ENCODE data around the gene NUP43.

NUP43 gene

DNA sequence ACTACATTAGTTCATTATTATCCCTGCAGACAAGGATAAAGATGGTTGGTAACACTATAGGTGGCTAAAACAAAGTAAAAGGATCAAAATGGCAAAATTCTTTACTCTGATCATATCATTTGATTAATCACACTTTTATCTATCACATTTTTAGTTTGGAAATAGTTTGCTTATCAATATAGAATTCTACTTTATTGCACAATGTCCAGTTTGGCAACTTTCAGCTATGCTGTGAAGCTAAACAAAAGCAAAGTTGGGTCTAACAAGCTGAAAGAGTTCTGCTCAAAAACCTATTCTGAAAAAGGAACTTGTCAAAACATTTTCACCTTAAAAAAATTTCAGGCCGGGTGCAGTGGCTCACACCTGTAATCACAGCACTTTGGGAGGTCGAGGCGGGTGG lies 20.5 kb downstream of the NUP43 start:
- H3K27me3 ChIP-seq (ENCODE audit: control insufficient read depth in 3 of 3, insufficient read depth in 3 of 3, low read depth in 1 of 3, low read length in 3 of 3), result no peaks in the 10 kb centered on the region
- no peak overlapping the region for H3K4me2 ChIP-seq (ENCODE audit: insufficient read depth, low read length, poor library complexity, severe bottlenecking)
- no peak overlapping the region for H2AFZ ChIP-seq (ENCODE audit: low read length)
- H2BK120ac ChIP-seq (ENCODE audit: low read depth, low read length), result no peak overlapping the region
- H2BK5ac ChIP-seq (ENCODE audit: low read length), result no peak overlapping the region
- H3K4ac ChIP-seq (ENCODE audit: low read length), result no peak overlapping the region
- peaks cover 4% of the 10 kb centered on the region for H3K79me1 ChIP-seq (ENCODE audit: low read depth, low read length)
- H3K4me3 ChIP-seq (ENCODE audit: low read length in 2 of 2), result no peak overlapping the region
- H4K8ac ChIP-seq (ENCODE audit: low read depth, low read length), result no peak overlapping the region
- H3K9me3 ChIP-seq (replicated peaks in 1 of 2; ENCODE audit: control insufficient read depth in 2 of 2, insufficient read depth in 1 of 2, low read depth in 1 of 2, low read length in 2 of 2), result no peaks in the 10 kb centered on the region
- peaks cover 27 to 84% of the 10 kb centered on the region in 2 donors for H3K36me3 ChIP-seq (replicated peaks in 1 of 2; ENCODE audit: control insufficient read depth in 2 of 2, insufficient read depth in 2 of 2, low read length in 2 of 2)
- no peak overlapping the region for H3K9ac ChIP-seq (ENCODE audit: low read depth, low read length, poor library complexity)
- H2AK5ac ChIP-seq (ENCODE audit: low read depth, low read length), result no peak overlapping the region
- no CpG with 5 or more reads among the region's 3 CpGs for WGBS, 2 donors (ENCODE audit: extremely low coverage in 2 of 2, insufficient read length in 2 of 2, insufficient replicate concordance in 1 of 2)
- no peak overlapping the region for H2BK15ac ChIP-seq (ENCODE audit: low read length)
- H3K4me1 ChIP-seq (ENCODE audit: control insufficient read depth in 2 of 2, insufficient read depth in 1 of 2, low read depth in 1 of 2, low read length in 2 of 2), result no peaks in the 10 kb centered on the region
- H3K23ac ChIP-seq (ENCODE audit: low read depth, low read length, poor library complexity), result no peak overlapping the region
- no peak overlapping the region for H4K91ac ChIP-seq (ENCODE audit: low read depth, low read length, poor library complexity)
- no peak overlapping the region for H3K18ac ChIP-seq (ENCODE audit: low read length)
- no peak overlapping the region for H3K27ac ChIP-seq (replicated peaks; ENCODE audit: low read length)
- no peak overlapping the region for H2BK12ac ChIP-seq (ENCODE audit: low read length)
- no peak for DNase-seq (ENCODE audit: low spot score)
- H3K14ac ChIP-seq (ENCODE audit: low read length), result no peak overlapping the region

DNA sequence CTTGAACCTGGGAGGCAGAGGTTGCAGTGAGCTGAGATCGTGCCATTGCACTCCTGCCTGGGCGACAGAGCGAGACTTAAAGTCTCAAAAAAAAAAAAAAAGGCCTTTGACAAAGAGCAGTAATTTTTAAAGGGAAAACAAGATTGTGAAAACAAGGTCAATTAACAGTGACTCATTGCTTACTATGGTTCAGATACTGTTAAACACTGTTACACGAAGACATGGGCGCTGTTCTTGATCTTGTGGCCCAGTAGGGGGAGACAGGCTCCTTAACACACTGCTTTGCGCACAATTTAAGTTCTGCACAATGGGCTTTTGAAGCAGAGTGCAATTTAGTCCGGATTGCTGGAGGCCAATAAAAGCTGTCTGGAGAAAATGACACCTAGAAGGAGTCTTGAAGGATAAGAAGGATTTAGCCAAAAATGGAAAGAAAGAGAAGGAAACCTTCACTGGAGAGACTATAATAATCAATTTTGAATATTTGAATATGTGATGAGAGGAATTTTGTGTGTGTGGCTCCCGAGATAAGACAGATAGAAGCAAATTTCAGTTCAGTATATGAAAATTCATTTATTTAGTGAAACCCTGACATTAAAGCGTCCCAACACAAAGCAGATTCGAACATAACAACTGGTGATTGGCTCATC lies 22.4 kb downstream of the NUP43 start:
- DNase-seq (ENCODE audit: low spot score), result no peak
- no peak overlapping the region for H3K27ac ChIP-seq (replicated peaks; ENCODE audit: low read length)

DNA sequence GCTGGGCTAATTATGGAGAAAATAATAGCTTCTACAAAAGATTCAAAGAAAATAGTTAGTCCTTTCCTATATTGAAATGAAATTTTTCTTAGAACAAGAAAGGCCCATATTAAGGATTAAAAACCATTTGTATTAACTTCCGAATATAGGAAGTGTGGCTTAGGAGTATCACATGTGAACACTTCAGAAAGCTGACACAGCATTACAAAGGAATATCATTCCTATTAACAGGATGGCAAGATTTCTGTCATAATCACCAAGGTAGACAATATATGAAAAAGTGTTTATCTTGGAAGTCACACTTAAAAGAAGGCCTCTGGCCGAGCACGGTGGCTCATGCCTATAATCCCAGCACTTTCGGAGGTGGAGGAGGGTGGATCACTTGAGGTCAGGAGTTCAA lies 23.1 kb downstream of the NUP43 start:
- peaks cover 10 to 64% of the 10 kb centered on the region in 2 donors for H3K36me3 ChIP-seq (replicated peaks in 1 of 2; ENCODE audit: control insufficient read depth in 2 of 2, insufficient read depth in 2 of 2, low read length in 2 of 2)
- H2BK120ac ChIP-seq (ENCODE audit: low read depth, low read length), result no peak overlapping the region
- H3K4me3 ChIP-seq (ENCODE audit: low read length in 2 of 2), result no peak overlapping the region
- no peak overlapping the region for H3K27ac ChIP-seq (replicated peaks; ENCODE audit: low read length)
- no peak overlapping the region for H3K14ac ChIP-seq (ENCODE audit: low read length)
- no peak overlapping the region for H3K18ac ChIP-seq (ENCODE audit: low read length)
- H2BK15ac ChIP-seq (ENCODE audit: low read length), result no peak overlapping the region
- H2BK12ac ChIP-seq (ENCODE audit: low read length), result no peak overlapping the region
- no peak overlapping the region for H3K4ac ChIP-seq (ENCODE audit: low read length)
- H3K9me3 ChIP-seq (replicated peaks in 1 of 2; ENCODE audit: control insufficient read depth in 2 of 2, insufficient read depth in 1 of 2, low read depth in 1 of 2, low read length in 2 of 2), result no peaks in the 10 kb centered on the region
- no peak overlapping the region for H2BK5ac ChIP-seq (ENCODE audit: low read length)
- H4K91ac ChIP-seq (ENCODE audit: low read depth, low read length, poor library complexity), result no peak overlapping the region
- no peak for DNase-seq (ENCODE audit: low spot score)
- H3K4me2 ChIP-seq (ENCODE audit: insufficient read depth, low read length, poor library complexity, severe bottlenecking), result no peak overlapping the region
- no peak overlapping the region for H2AFZ ChIP-seq (ENCODE audit: low read length)
- no peak overlapping the region for H4K8ac ChIP-seq (ENCODE audit: low read depth, low read length)
- H3K23ac ChIP-seq (ENCODE audit: low read depth, low read length, poor library complexity), result no peak overlapping the region
- H3K27me3 ChIP-seq (ENCODE audit: control insufficient read depth in 3 of 3, insufficient read depth in 3 of 3, low read depth in 1 of 3, low read length in 3 of 3), result no peaks in the 10 kb centered on the region
- H3K9ac ChIP-seq (ENCODE audit: low read depth, low read length, poor library complexity), result no peak overlapping the region
- WGBS, 2 donors (ENCODE audit: extremely low coverage in 2 of 2, insufficient read length in 2 of 2, insufficient replicate concordance in 1 of 2), result no CpG with 5 or more reads among the region's 4 CpGs
- H2AK5ac ChIP-seq (ENCODE audit: low read depth, low read length), result no peak overlapping the region
- H3K79me1 ChIP-seq (ENCODE audit: low read depth, low read length), result no peaks in the 10 kb centered on the region
- H3K4me1 ChIP-seq (ENCODE audit: control insufficient read depth in 2 of 2, insufficient read depth in 1 of 2, low read depth in 1 of 2, low read length in 2 of 2), result peaks cover 2 to 3% of the 10 kb centered on the region in 2 donors

More for the DNA sequence above, 22.4 kb downstream of the NUP43 start:
- no peak overlapping the region for H3K4me3 ChIP-seq (ENCODE audit: low read length in 2 of 2)
- no peak overlapping the region for H3K18ac ChIP-seq (ENCODE audit: low read length)
- no peak overlapping the region for H2BK15ac ChIP-seq (ENCODE audit: low read length)
- H3K23ac ChIP-seq (ENCODE audit: low read depth, low read length, poor library complexity), result no peak overlapping the region
- H3K27me3 ChIP-seq (ENCODE audit: control insufficient read depth in 3 of 3, insufficient read depth in 3 of 3, low read depth in 1 of 3, low read length in 3 of 3), result no peaks in the 10 kb centered on the region
- no peaks in the 10 kb centered on the region for H3K4me1 ChIP-seq (ENCODE audit: control insufficient read depth in 2 of 2, insufficient read depth in 1 of 2, low read depth in 1 of 2, low read length in 2 of 2)
- H3K4ac ChIP-seq (ENCODE audit: low read length), result no peak overlapping the region
- no peak overlapping the region for H2BK120ac ChIP-seq (ENCODE audit: low read depth, low read length)
- no peak overlapping the region for H3K4me2 ChIP-seq (ENCODE audit: insufficient read depth, low read length, poor library complexity, severe bottlenecking)
- no peak overlapping the region for H3K9ac ChIP-seq (ENCODE audit: low read depth, low read length, poor library complexity)
- H3K36me3 ChIP-seq (replicated peaks in 1 of 2; ENCODE audit: control insufficient read depth in 2 of 2, insufficient read depth in 2 of 2, low read length in 2 of 2), result peaks cover 14 to 71% of the 10 kb centered on the region in 2 donors
- no peak overlapping the region for H4K91ac ChIP-seq (ENCODE audit: low read depth, low read length, poor library complexity)
- H3K79me1 ChIP-seq (ENCODE audit: low read depth, low read length), result peaks cover 2% of the 10 kb centered on the region
- H2AK5ac ChIP-seq (ENCODE audit: low read depth, low read length), result no peak overlapping the region
- WGBS, 2 donors (ENCODE audit: extremely low coverage in 2 of 2, insufficient read length in 2 of 2, insufficient replicate concordance in 1 of 2), result no CpG with 5 or more reads among the region's 10 CpGs
- H3K9me3 ChIP-seq (replicated peaks in 1 of 2; ENCODE audit: control insufficient read depth in 2 of 2, insufficient read depth in 1 of 2, low read depth in 1 of 2, low read length in 2 of 2), result no peaks in the 10 kb centered on the region
- H2BK12ac ChIP-seq (ENCODE audit: low read length), result no peak overlapping the region
- no peak overlapping the region for H2AFZ ChIP-seq (ENCODE audit: low read length)
- no peak overlapping the region for H2BK5ac ChIP-seq (ENCODE audit: low read length)
- no peak overlapping the region for H4K8ac ChIP-seq (ENCODE audit: low read depth, low read length)
- H3K14ac ChIP-seq (ENCODE audit: low read length), result no peak overlapping the region

DNA sequence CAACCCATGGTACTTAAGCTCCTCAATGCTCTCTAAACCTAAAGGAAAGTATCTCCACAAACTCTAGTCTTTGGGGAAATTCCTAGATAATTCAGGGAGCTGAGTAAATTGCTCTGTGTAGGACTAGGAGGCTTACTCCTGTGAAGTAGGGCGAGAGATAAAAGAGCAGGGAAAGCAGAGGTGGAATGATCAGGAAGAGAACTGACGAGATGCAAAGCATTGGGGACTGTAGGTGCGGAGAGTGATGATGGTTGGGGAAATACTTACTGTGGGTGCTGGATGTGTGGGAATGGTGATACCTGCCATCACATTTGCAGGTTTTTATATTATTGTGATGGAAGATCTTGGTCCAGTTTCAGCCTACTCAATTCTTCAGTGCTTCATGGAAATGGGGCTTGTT lies 26.8 kb downstream of the NUP43 start:
- H3K4me1 ChIP-seq (ENCODE audit: control insufficient read depth in 2 of 2, insufficient read depth in 1 of 2, low read depth in 1 of 2, low read length in 2 of 2), result peaks cover 2 to 10% of the 10 kb centered on the region in 2 donors
- H3K27ac ChIP-seq (replicated peaks; ENCODE audit: low read length), result no peak overlapping the region
- H3K9me3 ChIP-seq (replicated peaks in 1 of 2; ENCODE audit: control insufficient read depth in 2 of 2, insufficient read depth in 1 of 2, low read depth in 1 of 2, low read length in 2 of 2), result no peaks in the 10 kb centered on the region
- no peak overlapping the region for H2AK5ac ChIP-seq (ENCODE audit: low read depth, low read length)
- H3K14ac ChIP-seq (ENCODE audit: low read length), result no peak overlapping the region
- H3K4ac ChIP-seq (ENCODE audit: low read length), result no peak overlapping the region
- H3K18ac ChIP-seq (ENCODE audit: low read length), result no peak overlapping the region
- WGBS, 2 donors (ENCODE audit: extremely low coverage in 2 of 2, insufficient read length in 2 of 2, insufficient replicate concordance in 1 of 2), result no CpG with 5 or more reads among the region's 3 CpGs
- H2BK120ac ChIP-seq (ENCODE audit: low read depth, low read length), result no peak overlapping the region
- no peaks in the 10 kb centered on the region for H3K79me1 ChIP-seq (ENCODE audit: low read depth, low read length)
- peaks cover 3 to 41% of the 10 kb centered on the region in 2 donors for H3K36me3 ChIP-seq (replicated peaks in 1 of 2; ENCODE audit: control insufficient read depth in 2 of 2, insufficient read depth in 2 of 2, low read length in 2 of 2)
- no peak for DNase-seq (ENCODE audit: low spot score)
- no peak overlapping the region for H2BK5ac ChIP-seq (ENCODE audit: low read length)
- H4K8ac ChIP-seq (ENCODE audit: low read depth, low read length), result no peak overlapping the region
- no peak overlapping the region for H2BK15ac ChIP-seq (ENCODE audit: low read length)
- H3K23ac ChIP-seq (ENCODE audit: low read depth, low read length, poor library complexity), result no peak overlapping the region
- H3K4me3 ChIP-seq (ENCODE audit: low read length in 2 of 2), result no peak overlapping the region
- no peak overlapping the region for H4K91ac ChIP-seq (ENCODE audit: low read depth, low read length, poor library complexity)
- no peaks in the 10 kb centered on the region for H3K27me3 ChIP-seq (ENCODE audit: control insufficient read depth in 3 of 3, insufficient read depth in 3 of 3, low read depth in 1 of 3, low read length in 3 of 3)
- no peak overlapping the region for H2AFZ ChIP-seq (ENCODE audit: low read length)
- no peak overlapping the region for H3K9ac ChIP-seq (ENCODE audit: low read depth, low read length, poor library complexity)
- no peak overlapping the region for H3K4me2 ChIP-seq (ENCODE audit: insufficient read depth, low read length, poor library complexity, severe bottlenecking)
- no peak overlapping the region for H2BK12ac ChIP-seq (ENCODE audit: low read length)
